ENCODE measurements around the gene ANGEL1.

- TF ChIP-seq FOXP2 (optimal IDR thresholded peaks at IDR 0.05; ENCODE audit: borderline replicate concordance, extremely low read depth, extremely low read length, insufficient read depth) (no peak), TAF1 (IDR thresholded peaks at IDR 0.05; ENCODE audit: borderline replicate concordance, insufficient read depth, low read length) (no peak)
Observed at GRCh38 chr14:76752744-76753143, 59.9 kb downstream of the ANGEL1 start.

All from PFSK-1 (cell line).